Stimulated activated CD4-positive, alpha-beta T cell treated with anti-CD3 and anti-CD28 coated beads, Interleukin-15, amount 100 ng/mL, for 1 hour (primary cell): ENCODE measurements around the gene SYPL1.

ENCODE experiments used
- DNase-seq, 2 donors: peaks; one replicate each; pipeline ENCODE4 v3.0.0-alpha.2; 2020; ENCODE audit warnings: low read depth in 1 of 2, low spot score in 1 of 2

The SYPL1 gene

GRCh38 chr7:106122713-106123112 is 10.6 kb upstream of the SYPL1 start:
- no peak for DNase-seq

GRCh38 chr7:106121189-106121810 is 9.2 kb upstream of the SYPL1 start:
- no peak for DNase-seq

GRCh38 chr7:106120500-106120899 is 8.4 kb upstream of the SYPL1 start:
- DNase-seq = no peak

DNA sequence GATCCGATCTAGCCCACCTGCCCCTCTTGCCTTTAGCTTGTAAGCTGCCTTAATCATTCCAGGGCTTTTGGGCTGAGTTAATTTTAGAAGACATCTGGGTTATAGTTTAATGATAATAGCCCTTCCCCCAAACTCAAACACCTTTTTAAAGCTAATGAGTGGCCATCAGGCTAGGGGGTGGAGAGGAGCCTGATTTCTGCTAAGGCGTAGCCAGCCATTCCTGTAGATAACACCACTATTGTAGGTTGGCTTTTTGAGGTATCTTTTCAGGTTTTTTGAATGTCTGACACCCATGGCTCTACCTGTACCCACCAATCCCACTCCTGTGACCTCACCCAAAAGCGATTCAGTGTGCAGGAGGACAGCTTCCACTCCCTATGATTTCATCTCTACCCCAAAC is 7.6 kb upstream of the SYPL1 start:
- DNase-seq = no peak

- no peak for DNase-seq
These were observed 5.9 kb upstream of the SYPL1 start for GRCh38 chr7:106117786-106118544.

- no peak for DNase-seq
These were observed 4.1 kb upstream of the SYPL1 start for GRCh38 chr7:106116161-106116704.

- DNase-seq = peak in 1 of 2 donors; percentile 8
These were observed 2.7 kb upstream of the SYPL1 start for GRCh38 chr7:106114716-106115383.

GRCh38 chr7:106112972-106113421 is 885 bp upstream of the SYPL1 start:
- DNase-seq = no peak

GRCh38 chr7:106111655-106112117 is 426 bp downstream of the SYPL1 start:
- DNase-seq = no peak

GRCh38 chr7:106110885-106111654 is 1.0 kb downstream of the SYPL1 start:
- no peak for DNase-seq

GRCh38 chr7:106110238-106110560 is 1.9 kb downstream of the SYPL1 start:
- no peak for DNase-seq

DNA sequence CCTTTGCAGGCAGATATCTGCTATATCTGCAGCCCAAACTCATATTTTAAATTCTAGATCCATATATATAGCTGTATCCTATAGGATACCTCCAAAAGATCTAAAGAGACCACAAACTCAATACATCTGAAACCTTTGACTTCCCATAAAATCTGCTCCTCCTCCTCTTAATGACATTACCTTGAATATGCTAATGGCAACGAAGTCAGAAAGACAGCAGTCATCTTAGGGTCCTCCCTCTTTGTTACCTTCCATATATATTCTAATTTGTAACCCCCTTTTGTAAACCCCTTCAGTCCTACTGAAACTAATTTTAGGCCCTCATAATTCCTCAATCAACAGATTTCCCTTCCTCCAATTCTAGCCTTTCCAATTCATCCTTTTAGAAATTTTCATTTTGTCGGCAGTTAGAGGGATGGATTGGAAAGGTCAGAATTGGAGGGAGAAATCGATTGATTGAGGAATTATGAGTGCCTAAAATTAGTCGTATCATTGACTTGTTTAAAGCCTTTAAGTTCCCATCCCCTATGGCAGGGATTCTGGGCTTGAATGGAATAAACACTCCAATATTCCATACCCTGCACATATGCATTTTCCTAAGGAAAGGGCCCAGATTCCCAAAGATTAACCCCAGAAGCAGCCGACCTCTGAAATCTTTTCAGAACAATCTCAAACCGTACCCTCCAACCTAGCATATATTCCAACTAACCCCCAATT is 2.4 kb downstream of the SYPL1 start:
- no peak for DNase-seq

- DNase-seq = no peak
These were observed 3.1 kb downstream of the SYPL1 start for GRCh38 chr7:106108991-106109390.

- DNase-seq = no peak
These were observed 7.3 kb downstream of the SYPL1 start for GRCh38 chr7:106104721-106105260.

- no peak for DNase-seq
These were observed 9.6 kb downstream of the SYPL1 start for GRCh38 chr7:106102387-106102966.

DNA sequence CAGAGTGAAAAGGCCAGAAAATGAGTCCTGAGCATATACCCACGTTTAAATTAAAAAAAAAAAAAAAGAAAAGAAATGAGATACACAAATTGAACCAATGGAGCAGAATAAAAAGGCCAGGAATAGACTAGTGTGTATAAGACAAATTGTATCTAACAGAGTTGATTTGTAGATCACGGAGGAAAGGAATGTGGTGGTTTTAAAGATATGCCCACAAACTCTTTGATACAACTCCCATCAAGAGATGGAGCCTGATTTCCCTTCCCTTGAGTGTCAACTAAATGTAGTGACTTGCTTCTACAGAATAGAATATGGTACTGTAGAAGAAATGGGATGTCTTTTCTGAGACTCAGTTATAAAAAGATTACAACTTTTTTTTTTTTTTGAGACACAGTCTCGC is 10.4 kb downstream of the SYPL1 start:
- no peak for DNase-seq

DNA sequence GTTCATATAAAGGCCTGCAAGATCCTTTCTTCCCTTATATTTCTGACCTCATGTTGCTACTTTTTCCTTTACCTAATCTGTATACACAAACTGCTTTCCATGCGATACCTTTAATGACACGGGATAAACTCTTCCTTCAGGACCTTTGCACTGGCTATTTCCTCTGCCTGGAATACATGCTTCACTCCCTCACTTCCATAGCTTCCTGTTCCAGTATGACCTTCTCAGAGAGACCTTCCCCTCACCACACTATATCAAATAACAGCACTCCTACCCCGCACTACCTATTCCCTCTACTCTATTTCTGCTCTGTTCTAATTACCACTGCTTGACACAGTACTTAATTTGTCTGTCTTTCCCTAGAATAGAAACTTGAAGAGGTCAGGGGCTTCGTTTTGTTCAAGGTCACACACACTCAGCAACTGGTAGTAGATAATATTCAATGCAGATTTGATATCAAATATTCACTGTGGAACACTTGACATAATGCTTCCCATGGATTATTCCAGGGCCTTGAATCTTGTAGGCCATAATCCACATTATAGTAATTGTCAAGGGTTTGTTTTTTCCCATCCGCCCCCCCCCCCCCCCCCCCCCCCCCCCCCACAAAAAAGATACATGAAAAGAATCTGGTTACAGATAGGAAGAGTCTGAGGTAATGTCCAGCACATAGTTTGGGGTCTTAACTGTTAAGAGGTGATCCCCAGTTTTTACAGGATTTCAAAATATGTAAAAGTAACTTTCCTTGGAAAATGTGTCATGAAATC is 11.1 kb downstream of the SYPL1 start:
- no peak for DNase-seq

DNA sequence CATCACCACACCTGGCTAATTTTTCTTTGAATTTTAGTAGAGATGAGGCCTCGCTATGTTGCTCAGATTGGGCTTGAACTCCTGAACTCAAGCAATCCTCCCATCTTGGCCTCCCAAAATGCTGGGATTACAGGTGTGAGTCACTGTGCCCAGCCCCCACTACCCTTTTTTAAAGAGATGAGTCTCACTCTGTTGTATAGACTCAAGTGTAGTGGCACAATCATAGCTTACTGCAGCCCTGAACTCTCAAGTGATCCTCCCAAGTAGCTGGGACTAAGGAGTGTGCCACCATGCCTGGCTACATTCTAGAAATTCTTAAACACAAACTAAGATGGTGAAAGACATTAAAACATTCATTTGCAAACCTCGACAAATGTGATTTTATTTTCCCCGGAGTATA is 12.6 kb downstream of the SYPL1 start:
- DNase-seq = no peak

- DNase-seq = no peak
These were observed 13.2 kb downstream of the SYPL1 start for GRCh38 chr7:106098889-106099288.
